Caco-2 (cell line): ENCODE results near the gene ATP9A. TPM values are rescaled to one million over a fixed set of nuclear protein-coding genes. Genes with fewer than 3 reads are reported as not detected.

Experiments used
- BruUV-seq: library from RNA; stranded (reverse); fragments of 400-500 nt; replicated peaks from 2 replicates; lab custom pipeline; 2021; lab: Mats Ljungman, UMichigan
- CTCF ChIA-PET: fragments of 300-600 bp; sonication (Branson Sonifier 250); formaldehyde crosslinking; loops from one replicate; lab custom pipeline; 2022; ENCODE audit warnings: antibody characterized with exemption; lab: Charles Lee
- POLR2A ChIA-PET: fragments of 300-600 bp; sonication (Branson Sonifier 250); formaldehyde crosslinking; loops from one replicate; lab custom pipeline; 2022; ENCODE audit warnings: antibody characterized with exemption; lab: Charles Lee
- DNase-seq, 2 experiments: peaks; one replicate each; pipeline versions ENCODE4 v3.0.0 to v3.0.0-alpha.2; 2020 to 2022
- H3K27me3 ChIP-seq: replicated peaks from 2 replicates; pipeline ENCODE4 v1.6.0; 2011; ENCODE audit warnings: low read length; ENCODE audit not compliant: control insufficient read depth, insufficient read depth
- H3K36me3 ChIP-seq: 2 replicates; pipeline ENCODE4 v1.5.1; 2011; ENCODE audit warnings: low read length; ENCODE audit not compliant: control insufficient read depth, insufficient read depth
- H3K4me1 ChIP-seq: fragments of 250-450 bp; sonication (Bioruptor Pico); 2 replicates; pipeline ENCODE4 v1.5.1; 2020; ENCODE audit warnings: mild to moderate bottlenecking
- H3K4me3 ChIP-seq: 2 replicates; pipeline ENCODE4 v1.5.1; 2011; ENCODE audit warnings: low read depth, mild to moderate bottlenecking, control low read depth, low read length
- H3K9me3 ChIP-seq: fragments of 250-450 bp; sonication (Bioruptor Pico); 2 replicates; pipeline ENCODE4 v1.5.1; 2020; ENCODE audit warnings: mild to moderate bottlenecking, moderate library complexity
- H3K27ac Mint-ChIP-seq: one replicate; pipeline ENCODE4 v1.8.0; 2022; ENCODE audit warnings: mixed read lengths; ENCODE audit not compliant: unreplicated experiment
- H3K27me3 Mint-ChIP-seq: one replicate; pipeline ENCODE4 v1.8.0; 2022; ENCODE audit warnings: mixed read lengths; ENCODE audit not compliant: insufficient read depth, unreplicated experiment
- H3K36me3 Mint-ChIP-seq: one replicate; pipeline ENCODE4 v1.8.0; 2022; ENCODE audit warnings: mild to moderate bottlenecking, mixed read lengths; ENCODE audit not compliant: insufficient read depth, unreplicated experiment
- H3K4me1 Mint-ChIP-seq: one replicate; pipeline ENCODE4 v1.8.0; 2022; ENCODE audit warnings: low read depth, mixed read lengths; ENCODE audit not compliant: unreplicated experiment
- H3K4me3 Mint-ChIP-seq: one replicate; pipeline ENCODE4 v1.8.0; 2022; ENCODE audit warnings: mild to moderate bottlenecking, moderate library complexity, mixed read lengths; ENCODE audit not compliant: unreplicated experiment
- H3K9me3 Mint-ChIP-seq: one replicate; pipeline ENCODE4 v1.8.0; 2022; ENCODE audit warnings: mixed read lengths; ENCODE audit not compliant: unreplicated experiment
- intact Hi-C: fragments of 100-400 bp; cut with micrococcal nuclease; formaldehyde crosslinking; loops from one replicate; pipeline ENCODE4 v1.10.0; 2022; ENCODE audit not compliant: unreplicated experiment
- total RNA-seq: library from RNA; stranded (reverse); gene quantifications from 2 replicates; pipeline ENCODE4 v1.2.3, GENCODE V29; 2022
- TF ChIP-seq, protein P1 (sequence below), 2 experiments: fragments of 200-600 bp in 1 of 2; IDR thresholded peaks; 1 replicate in 1 of 2; 2 replicates in 1 of 2; pipeline versions ENCODE4 v1.5.1 to v1.8.0; 2011 to 2022; ENCODE audit warnings: antibody characterized with exemption in 1 of 2, control low read depth in 1 of 2, inconsistent platforms in 1 of 2, low read depth in 1 of 2, low read length in 1 of 2, mild to moderate bottlenecking in 1 of 2, moderate library complexity in 1 of 2; ENCODE audit not compliant: insufficient read depth in 1 of 2, severe bottlenecking in 1 of 2, unreplicated experiment in 1 of 2

Gene ATP9A
- total RNA-seq, 1 experiment from 2014 or later: 102 TPM

DNA sequence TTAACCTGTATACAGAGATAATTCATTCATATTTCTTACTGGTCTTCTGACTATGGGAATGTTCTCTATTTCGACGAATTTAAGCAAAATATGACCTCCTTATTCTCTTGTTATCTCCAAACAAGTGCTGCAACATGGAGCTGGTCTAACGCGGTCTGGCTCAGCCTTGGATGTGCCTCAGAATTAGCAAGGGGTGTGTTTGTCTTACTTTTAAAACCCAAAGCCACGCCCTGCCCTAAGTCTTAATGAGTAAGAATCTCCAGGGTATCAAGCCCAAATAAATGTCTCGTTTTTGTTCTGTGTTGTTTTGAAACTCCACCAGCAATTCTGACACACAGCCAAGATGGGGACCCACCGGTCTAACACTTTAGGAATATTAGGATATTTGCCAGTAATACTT is 99.2 kb downstream of the ATP9A start:
- Mint-ChIP-seq H3K4me3 (no peak overlapping the region), H3K27ac (no peak overlapping the region), H3K9me3 (no peaks in the 10 kb centered on the region), H3K4me1 (peaks cover 31% of the 10 kb centered on the region), H3K36me3 (peaks cover 66% of the 10 kb centered on the region), H3K27me3 (no peaks in the 10 kb centered on the region)
- Histone ChIP-seq H3K4me1 (peaks cover 28% of the 10 kb centered on the region), H3K4me3 (no peak overlapping the region), H3K9me3 (no peaks in the 10 kb centered on the region), H3K27me3 (no peaks in the 10 kb centered on the region), H3K36me3 (peaks cover 8% of the 10 kb centered on the region)
- BruUV-seq: no TSS peak
- TF ChIP-seq, protein P1, sequence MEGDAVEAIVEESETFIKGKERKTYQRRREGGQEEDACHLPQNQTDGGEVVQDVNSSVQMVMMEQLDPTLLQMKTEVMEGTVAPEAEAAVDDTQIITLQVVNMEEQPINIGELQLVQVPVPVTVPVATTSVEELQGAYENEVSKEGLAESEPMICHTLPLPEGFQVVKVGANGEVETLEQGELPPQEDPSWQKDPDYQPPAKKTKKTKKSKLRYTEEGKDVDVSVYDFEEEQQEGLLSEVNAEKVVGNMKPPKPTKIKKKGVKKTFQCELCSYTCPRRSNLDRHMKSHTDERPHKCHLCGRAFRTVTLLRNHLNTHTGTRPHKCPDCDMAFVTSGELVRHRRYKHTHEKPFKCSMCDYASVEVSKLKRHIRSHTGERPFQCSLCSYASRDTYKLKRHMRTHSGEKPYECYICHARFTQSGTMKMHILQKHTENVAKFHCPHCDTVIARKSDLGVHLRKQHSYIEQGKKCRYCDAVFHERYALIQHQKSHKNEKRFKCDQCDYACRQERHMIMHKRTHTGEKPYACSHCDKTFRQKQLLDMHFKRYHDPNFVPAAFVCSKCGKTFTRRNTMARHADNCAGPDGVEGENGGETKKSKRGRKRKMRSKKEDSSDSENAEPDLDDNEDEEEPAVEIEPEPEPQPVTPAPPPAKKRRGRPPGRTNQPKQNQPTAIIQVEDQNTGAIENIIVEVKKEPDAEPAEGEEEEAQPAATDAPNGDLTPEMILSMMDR (IDR thresholded peaks at IDR 0.05; ENCODE audit: insufficient read depth in 1 of 2, low read depth in 1 of 2, low read length in 1 of 2, severe bottlenecking in 1 of 2, unreplicated experiment in 1 of 2): no peak
- intact Hi-C loops: no loop called here
- CTCF ChIA-PET: no interaction called here
- POLR2A ChIA-PET: no interaction called here
- DNase-seq: no peak

GRCh38 chr20:51668515-51668914 is 99.7 kb downstream of the ATP9A start:
- POLR2A ChIA-PET: no interaction called here
- H3K4me3 Mint-ChIP-seq: no peak overlapping the region
- H3K36me3 Mint-ChIP-seq: peaks cover 62% of the 10 kb centered on the region
- intact Hi-C loops: no loop called here
- BruUV-seq: no TSS peak
- no peaks in the 10 kb centered on the region for H3K27me3 Mint-ChIP-seq
- CTCF ChIA-PET: no interaction called here
- H3K4me1 Mint-ChIP-seq: peaks cover 31% of the 10 kb centered on the region
- Histone ChIP-seq H3K36me3 (peaks cover 8% of the 10 kb centered on the region), H3K4me3 (no peak overlapping the region), H3K9me3 (no peaks in the 10 kb centered on the region), H3K27me3 (no peaks in the 10 kb centered on the region), H3K4me1 (peaks cover 28% of the 10 kb centered on the region)
- no peak for DNase-seq
- TF ChIP-seq, protein P1 (IDR thresholded peaks at IDR 0.05; ENCODE audit: insufficient read depth in 1 of 2, low read depth in 1 of 2, low read length in 1 of 2, severe bottlenecking in 1 of 2, unreplicated experiment in 1 of 2): no peak
- no peaks in the 10 kb centered on the region for H3K9me3 Mint-ChIP-seq
- no peak overlapping the region for H3K27ac Mint-ChIP-seq

DNA sequence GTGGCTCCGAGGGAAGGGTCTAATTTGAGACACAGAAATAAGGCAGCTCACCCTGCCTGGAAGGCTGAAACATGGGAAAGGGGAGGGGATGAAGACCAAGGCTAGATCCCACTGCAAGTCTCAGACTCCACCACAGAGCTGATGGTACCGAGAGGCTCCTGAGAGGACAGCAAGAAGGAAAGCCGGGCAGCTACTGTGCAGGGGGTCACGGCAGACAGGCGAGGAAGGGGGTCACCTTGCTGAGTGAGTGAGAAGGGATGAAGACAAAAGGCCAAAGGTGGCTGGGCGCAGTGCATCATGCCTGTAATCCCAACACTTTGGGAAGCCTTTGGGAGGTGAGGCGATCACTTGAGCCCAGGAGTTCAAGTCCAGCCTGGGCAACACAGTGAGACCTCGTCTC is 100.7 kb downstream of the ATP9A start:
- POLR2A ChIA-PET: interaction anchor here (1.1 to 1.4 kb wide), 3 partner anchors 33 to 133 kb away, joined by 3 to 6 read pairs (median 5); no protein-coding TSS in a partner anchor
- Histone ChIP-seq H3K36me3 (peaks cover 8% of the 10 kb centered on the region), H3K27me3 (no peaks in the 10 kb centered on the region), H3K4me3 (no peak overlapping the region), H3K4me1 (peaks cover 31% of the 10 kb centered on the region), H3K9me3 (no peaks in the 10 kb centered on the region)
- intact Hi-C loops: loop anchor here (1.0 to 2.0 kb wide), 2 partner anchors 23 to 36 kb away; no protein-coding TSS in a partner anchor
- BruUV-seq: no TSS peak
- Mint-ChIP-seq H3K36me3 (peaks cover 63% of the 10 kb centered on the region), H3K4me1 (peaks cover 31% of the 10 kb centered on the region), H3K4me3 (no peak overlapping the region), H3K27ac (peak overlapping the region; percentile 8), H3K9me3 (no peaks in the 10 kb centered on the region), H3K27me3 (no peaks in the 10 kb centered on the region)
- DNase-seq: peak in 1 of 2 experiments; percentile 34
- TF ChIP-seq, protein P1 (IDR thresholded peaks at IDR 0.05; ENCODE audit: insufficient read depth in 1 of 2, low read depth in 1 of 2, low read length in 1 of 2, severe bottlenecking in 1 of 2, unreplicated experiment in 1 of 2): no peak
- CTCF ChIA-PET: interaction anchor here (0.5 to 2.5 kb wide), 13 partner anchors 21 to 736 kb away, joined by 3 to 17 read pairs (median 4); partner anchors contain the start of gene ADNP
